HG03520 (cell line): ENCODE data around the gene POMGNT2.
"Not testable (repeated sequence)": the region's sequence is repeated elsewhere in the genome, so short reads cannot be mapped to it uniquely, and the experiment has no call there.

Experiments
- ATAC-seq: cut with Tn5 transposase; IDR thresholded peaks from one replicate; pipeline ENCODE4 v1.9.1; 2021; ENCODE audit warnings: mild to moderate bottlenecking, moderate library complexity; ENCODE audit not compliant: unreplicated experiment

Gene POMGNT2

GRCh38 chr3:43077261-43077660, 28.6 kb downstream of the POMGNT2 start:
- ATAC-seq: no peak

DNA sequence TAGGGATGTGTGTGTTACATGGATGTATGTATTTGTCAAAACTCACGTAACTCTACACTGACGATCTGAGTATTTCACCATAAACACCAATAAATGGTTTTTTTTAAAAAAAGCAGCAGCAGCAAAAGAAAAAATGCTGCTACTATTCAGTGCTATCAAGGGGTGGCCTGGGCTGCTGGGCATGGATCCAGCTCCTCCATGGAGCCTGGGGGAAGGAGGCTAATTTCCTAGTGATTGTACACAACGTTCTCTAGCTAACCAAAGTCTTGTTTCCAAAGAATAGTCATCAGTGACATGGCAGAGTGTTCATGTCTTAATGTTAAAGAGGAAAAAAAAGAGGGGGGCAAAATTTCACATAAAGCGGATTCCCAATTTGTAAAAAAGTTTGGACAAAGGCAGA, 29.0 kb downstream of the POMGNT2 start:
- no peak for ATAC-seq

- ATAC-seq: no peak
These were observed 29.8 kb downstream of the POMGNT2 start for GRCh38 chr3:43075904-43076661.

GRCh38 chr3:43074901-43075689, 30.8 kb downstream of the POMGNT2 start:
- ATAC-seq: no peak

DNA sequence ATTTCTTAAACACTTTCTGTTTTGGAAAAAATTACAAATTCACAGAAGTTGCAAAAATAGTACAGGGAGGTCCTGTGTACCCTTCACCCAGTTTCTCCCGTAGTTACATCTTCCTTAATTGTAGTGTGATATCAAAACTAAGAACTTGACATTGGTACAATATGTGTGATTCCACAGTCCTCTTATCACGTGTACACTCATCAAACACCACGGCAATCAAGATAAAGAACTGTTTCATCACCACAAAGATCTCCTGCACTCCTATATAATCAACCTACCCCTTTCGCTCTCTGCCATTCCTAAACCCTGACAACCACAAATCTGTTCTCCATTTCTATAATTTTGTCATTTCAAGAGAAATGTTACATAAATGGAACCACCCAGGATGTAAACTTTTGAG, 31.4 kb downstream of the POMGNT2 start:
- no peak for ATAC-seq

DNA sequence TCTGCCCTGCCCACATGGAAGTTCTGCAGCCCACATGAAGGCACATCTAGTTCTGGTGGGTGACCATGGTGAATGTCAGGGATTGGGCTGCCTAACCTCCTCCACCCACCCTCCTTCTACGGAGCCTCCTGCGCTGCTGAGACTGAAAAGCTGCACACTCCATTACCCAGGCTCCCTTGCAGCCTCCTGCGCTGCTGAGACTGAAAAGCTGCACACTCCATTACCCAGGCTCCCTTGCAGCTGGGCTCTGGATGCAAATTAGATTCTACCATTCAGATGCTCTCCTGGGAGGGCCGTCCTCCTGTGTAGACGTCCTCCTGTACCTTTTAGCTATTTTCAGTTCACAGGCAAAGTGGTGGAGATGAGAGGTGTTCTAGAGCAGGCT, 32.1 kb downstream of the POMGNT2 start:
- no peak for ATAC-seq

GRCh38 chr3:43073116-43073835, 32.6 kb downstream of the POMGNT2 start:
- no peak for ATAC-seq

GRCh38 chr3:43072361-43072760, 33.5 kb downstream of the POMGNT2 start:
- no peak for ATAC-seq

- no peak for ATAC-seq
These were observed 34.5 kb downstream of the POMGNT2 start for GRCh38 chr3:43071313-43071893.

- not testable (repeated sequence) for ATAC-seq
These were observed 35.2 kb downstream of the POMGNT2 start for GRCh38 chr3:43070670-43071069.

GRCh38 chr3:43063114-43063513, 42.8 kb downstream of the POMGNT2 start:
- no peak for ATAC-seq

DNA sequence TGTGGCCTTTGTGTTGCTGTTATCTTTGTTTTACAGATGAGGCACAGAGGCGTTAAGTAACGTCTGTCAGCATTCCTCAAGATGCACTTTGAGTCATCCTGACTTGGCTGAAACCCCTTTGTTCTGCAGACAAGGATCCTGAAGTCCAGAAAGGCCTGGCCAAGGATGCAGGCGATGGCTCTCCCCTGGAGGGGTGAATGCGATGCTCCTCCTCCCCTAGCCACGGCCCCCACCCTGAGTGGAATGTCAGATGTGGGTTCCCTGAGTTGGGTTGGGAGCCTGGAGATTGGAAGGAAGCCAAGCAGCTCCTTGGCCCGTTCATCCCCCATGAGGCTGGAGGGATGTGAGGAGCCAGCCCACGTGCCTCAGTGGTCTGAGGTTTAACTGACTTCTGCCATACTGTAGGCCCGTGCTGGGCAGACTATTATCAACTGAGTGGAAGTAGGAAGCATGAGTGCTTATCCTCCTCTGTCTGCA, 43.3 kb downstream of the POMGNT2 start:
- no peak for ATAC-seq

- ATAC-seq: no peak
These were observed 43.8 kb downstream of the POMGNT2 start for GRCh38 chr3:43062040-43062563.

- no peak for ATAC-seq
These were observed 44.6 kb downstream of the POMGNT2 start for GRCh38 chr3:43061101-43061895.

GRCh38 chr3:43059456-43059855, 46.4 kb downstream of the POMGNT2 start:
- no peak for ATAC-seq

DNA sequence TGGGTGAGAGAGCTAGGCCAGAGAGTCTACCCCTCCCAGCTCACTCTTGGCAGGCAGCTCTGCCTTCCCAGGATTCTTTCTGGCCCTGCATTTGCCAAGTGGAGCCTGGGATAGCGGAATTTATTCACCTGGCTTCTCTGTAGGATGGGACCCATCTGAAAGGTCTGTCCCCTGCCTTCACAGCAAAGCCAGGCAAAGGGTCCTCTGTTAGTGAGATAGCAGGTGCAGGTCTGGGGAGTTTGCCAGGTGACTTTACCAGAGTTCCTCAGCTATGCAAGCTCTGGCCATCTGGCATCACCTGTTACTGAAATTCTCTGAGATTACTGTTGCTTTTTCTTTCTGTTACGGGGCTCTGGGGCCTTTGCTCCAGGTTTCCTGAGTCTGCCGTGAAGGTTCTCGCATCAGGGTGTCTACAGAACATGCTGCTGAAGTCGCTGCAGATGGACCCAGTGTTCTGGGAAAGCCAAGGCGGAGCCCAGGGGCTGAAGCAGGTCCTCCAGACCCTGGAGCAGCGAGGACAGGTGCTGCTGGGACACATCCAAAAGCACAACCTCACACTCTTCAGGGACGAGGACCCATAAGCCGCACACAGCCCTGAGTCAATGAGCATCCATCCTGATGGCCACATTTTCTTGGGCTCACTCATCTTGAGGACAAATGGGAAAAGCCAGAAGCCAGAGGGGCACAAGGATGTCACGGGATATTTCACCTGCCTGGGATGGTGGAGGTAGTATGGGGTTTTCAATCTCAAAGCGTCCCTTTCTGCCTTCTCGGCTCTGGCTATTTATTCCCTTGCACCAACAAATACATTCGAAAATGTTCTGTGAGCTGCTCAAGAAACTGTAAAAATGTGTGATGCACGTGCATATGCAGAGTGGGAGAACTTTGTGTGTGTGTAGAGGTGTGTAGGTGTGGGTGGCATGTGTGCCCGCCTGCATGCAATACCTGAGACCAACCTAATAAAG, 49.8 kb downstream of the POMGNT2 start:
- ATAC-seq: no peak

- no peak for ATAC-seq
These were observed 50.5 kb downstream of the POMGNT2 start for GRCh38 chr3:43055393-43055792.

GRCh38 chr3:43054754-43055153, 51.1 kb downstream of the POMGNT2 start:
- ATAC-seq: no peak

DNA sequence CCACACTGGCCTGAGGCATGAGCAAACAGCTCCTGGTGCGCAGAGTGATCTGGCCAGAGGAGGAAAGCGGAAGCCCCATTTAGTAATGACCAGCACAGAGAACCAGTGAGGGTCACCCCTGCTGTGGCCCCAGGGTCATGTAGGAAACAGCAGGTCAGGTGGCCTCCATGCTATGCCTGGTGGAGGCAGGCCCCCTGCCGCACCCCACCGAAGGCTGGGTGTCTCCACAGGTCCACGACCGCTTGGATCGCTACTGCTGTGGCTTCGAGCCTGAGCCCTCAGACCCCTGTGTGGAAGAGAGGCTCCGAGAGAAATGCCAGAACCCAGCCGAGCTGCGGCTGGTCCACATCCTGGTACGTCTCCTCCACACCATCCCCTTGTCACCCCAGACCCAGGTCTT, 52.6 kb downstream of the POMGNT2 start:
- no peak for ATAC-seq
